ENCODE results near the gene SPCS1. TPM values are rescaled to one million over a fixed set of nuclear protein-coding genes. Genes with fewer than 3 reads are reported as not detected.

The SPCS1 gene
- total and polyA plus RNA-seq, 12 donors, result 42.2 to 409 (median 137) TPM

- Histone ChIP-seq H3K27me3 (no peaks in the 10 kb centered on the region), H3K4me3 (no peak overlapping the region), H3K36me3 (replicated peaks in 1 of 2) (peaks cover 0 to 57% of the 10 kb centered on the region in 2 donors), H3K9me3 (replicated peaks in 1 of 3) (peaks cover 0 to 5% (median 0%) of the 10 kb centered on the region in 3 donors), H3K27ac (no peak overlapping the region), H3K4me1 (replicated peaks in 1 of 2) (peaks cover 0 to 4% of the 10 kb centered on the region in 2 donors)
- 89 to 97% (median 94%) methylated on average over 3 of the region's 3 CpGs for WGBS, 4 donors
- intact Hi-C loops (cut with DNase I), result loop anchor here in 1 of 2 donors (10.0 kb wide), 1 partner anchor 323 kb away; no protein-coding TSS in a partner anchor
- TF ChIP-seq CTCF (IDR thresholded peaks at IDR 0.05) (no peak), POLR2A (IDR thresholded peaks at IDR 0.05) (no peak)
- DNase-seq, result no peak
Measured at GRCh38 chr3:52752045-52752660, 46.2 kb downstream of the SPCS1 start.

GRCh38 chr3:52754373-52754772 is 48.5 kb downstream of the SPCS1 start:
- Histone ChIP-seq H3K4me1 (replicated peaks in 1 of 2) (peaks cover 0 to 4% of the 10 kb centered on the region in 2 donors), H3K36me3 (replicated peaks in 1 of 2) (peaks cover 0 to 50% of the 10 kb centered on the region in 2 donors), H3K9me3 (replicated peaks in 1 of 3) (peaks cover 0 to 5% (median 0%) of the 10 kb centered on the region in 3 donors), H3K27ac (no peak overlapping the region), H3K27me3 (no peaks in the 10 kb centered on the region), H3K4me3 (no peak overlapping the region)
- TF ChIP-seq CTCF (IDR thresholded peaks at IDR 0.05), result no peak
- no peak for TF ChIP-seq POLR2A (IDR thresholded peaks at IDR 0.05)
- 95 to 98% (median 96%) methylated on average over 4 of the region's 4 CpGs for WGBS, 4 donors
- intact Hi-C loops (cut with DNase I), result loop anchor here in 1 of 2 donors (10.0 kb wide), 1 partner anchor 320 kb away; no protein-coding TSS in a partner anchor
- DNase-seq, result no peak

- intact Hi-C loops (cut with DNase I), result loop anchor here in 1 of 2 donors (10.0 kb wide), 1 partner anchor 319 kb away; no protein-coding TSS in a partner anchor
- peaks cover 0 to 48% of the 10 kb centered on the region in 2 donors for H3K36me3 ChIP-seq (replicated peaks in 1 of 2)
- TF ChIP-seq CTCF (IDR thresholded peaks at IDR 0.05) (no peak), POLR2A (IDR thresholded peaks at IDR 0.05) (no peak)
Measured at GRCh38 chr3:52756141-52756540, 50.2 kb downstream of the SPCS1 start.

More at GRCh38 chr3:52756141-52756540, 50.2 kb downstream of the SPCS1 start:
- H3K27ac ChIP-seq, result no peak overlapping the region
- H3K4me1 ChIP-seq (replicated peaks in 1 of 2), result peaks cover 0 to 4% of the 10 kb centered on the region in 2 donors
- H3K4me3 ChIP-seq, result no peak overlapping the region
- no peaks in the 10 kb centered on the region for H3K27me3 ChIP-seq
- WGBS, 4 donors, result 95 to 100% (median 96%) methylated on average over 1 of the region's 1 CpG
- no peak for DNase-seq
- peaks cover 0 to 5% (median 0%) of the 10 kb centered on the region in 3 donors for H3K9me3 ChIP-seq (replicated peaks in 1 of 3)

Small RNA genes within 50 kb of the gene (small RNA-seq; reads per million reads assigned to genes)
- gene AC006254.2, result 0 reads per million in 2 donors
- 9,403 to 10,205 reads per million in 2 donors for gene RF00569
- gene RF01183, result 0 reads per million in 2 donors
- 0 to 0.12 reads per million in 2 donors for gene SNORD19
- gene SNORD19B, result 0 reads per million in 2 donors
- 2,157 to 2,265 reads per million in 2 donors for gene SNORD69

Other genes with a start within 250 kb of the SPCS1 start
- gene STAB1, start 210.8 kb upstream of the SPCS1 start, total RNA-seq, result 100 to 1,000 TPM in 8 of 9 donors, 10 to 100 TPM in 1; 30.8 to 650 (median 452) TPM
- 1,000 to 10,000 TPM in 1 of 3 donors, 100 to 1,000 TPM in 1, 10 to 100 TPM in 1; 33.9 to 1,593 (median 996) TPM for gene STAB1, start 210.8 kb upstream of the SPCS1 start, polyA plus RNA-seq
- 100 to 1,000 TPM in 3 of 9 donors, 10 to 100 TPM in 6; 48.6 to 180 (median 71.3) TPM for gene NT5DC2, start 172.2 kb upstream of the SPCS1 start, total RNA-seq
- gene NT5DC2, start 172.2 kb upstream of the SPCS1 start, polyA plus RNA-seq, result 100 to 1,000 TPM in 2 of 3 donors, 10 to 100 TPM in 1; 91.9 to 384 (median 176) TPM
- 100 to 1,000 TPM in 1 of 9 donors, 10 to 100 TPM in 6, 1 to 10 TPM in 2; 1.1 to 114 (median 71.2) TPM for gene UQCC5, start 169.5 kb upstream of the SPCS1 start, total RNA-seq
- 100 to 1,000 TPM in 1 of 3 donors, 10 to 100 TPM in 2; 34.9 to 330 (median 99.9) TPM for gene UQCC5, start 169.5 kb upstream of the SPCS1 start, polyA plus RNA-seq
- gene PBRM1, start 20.2 kb upstream of the SPCS1 start, total RNA-seq, result 100 to 1,000 TPM in 1 of 9 donors, 10 to 100 TPM in 8; 32.9 to 108 (median 48.8) TPM
- 10 to 100 TPM in 2 of 3 donors, 1 to 10 TPM in 1; 4.2 to 23.4 (median 10.2) TPM for gene PBRM1, start 20.2 kb upstream of the SPCS1 start, polyA plus RNA-seq
- 10 to 100 TPM; 23.5 to 87.0 (median 54.2) TPM for gene GNL3, start 20.1 kb upstream of the SPCS1 start, total RNA-seq
- 100 to 1,000 TPM in 1 of 3 donors, 10 to 100 TPM in 2; 71.8 to 229 (median 95.2) TPM for gene GNL3, start 20.1 kb upstream of the SPCS1 start, polyA plus RNA-seq
- 100 to 1,000 TPM in 1 of 9 donors, 10 to 100 TPM in 8; 53.4 to 151 (median 65.5) TPM for gene GLT8D1, start 315 bp upstream of the SPCS1 start, total RNA-seq
- gene GLT8D1, start 315 bp upstream of the SPCS1 start, polyA plus RNA-seq, result 10 to 100 TPM; 49.1 to 98.9 (median 52.5) TPM
- 10 to 100 TPM; 21.3 to 43.9 (median 30.3) TPM for gene NEK4, start 64.8 kb downstream of the SPCS1 start, total RNA-seq
- gene NEK4, start 64.8 kb downstream of the SPCS1 start, polyA plus RNA-seq, result 10 to 100 TPM in 1 of 3 donors, 1 to 10 TPM in 2; 4.9 to 16.5 (median 8.0) TPM
- gene ITIH1, start 71.5 kb downstream of the SPCS1 start, total RNA-seq, result 1 to 10 TPM in 3 of 9 donors, under 1 TPM in 2, not detected in 4; 0.28 to 1.9 (median 1.3) TPM
- under 1 TPM; 0.34 to 0.60 (median 0.40) TPM for gene ITIH1, start 71.5 kb downstream of the SPCS1 start, polyA plus RNA-seq
- gene ITIH3, start 88.7 kb downstream of the SPCS1 start, total RNA-seq, result 10 to 100 TPM in 1 of 9 donors, 1 to 10 TPM in 7, under 1 TPM in 1; 0.18 to 31.7 (median 2.6) TPM
- 1 to 10 TPM in 2 of 3 donors, under 1 TPM in 1; 0.97 to 9.2 (median 4.6) TPM for gene ITIH3, start 88.7 kb downstream of the SPCS1 start, polyA plus RNA-seq
- gene ITIH4, start 124.6 kb downstream of the SPCS1 start, total RNA-seq, result 100 to 1,000 TPM in 2 of 9 donors, 10 to 100 TPM in 6, 1 to 10 TPM in 1; 6.4 to 221 (median 33.0) TPM
- gene ITIH4, start 124.6 kb downstream of the SPCS1 start, polyA plus RNA-seq, result 10 to 100 TPM; 10.6 to 71.6 (median 70.7) TPM
- gene MUSTN1, start 128.9 kb downstream of the SPCS1 start, total RNA-seq, result 1 to 10 TPM in 4 of 9 donors, under 1 TPM in 1, not detected in 4; 0.50 to 6.5 (median 1.8) TPM
- 100 to 1,000 TPM in 1 of 3 donors, 10 to 100 TPM in 1, 1 to 10 TPM in 1; 1.4 to 128 (median 79.3) TPM for gene MUSTN1, start 128.9 kb downstream of the SPCS1 start, polyA plus RNA-seq
- gene STIMATE, start 191.4 kb downstream of the SPCS1 start, total RNA-seq, result 10 to 100 TPM; 15.4 to 42.8 (median 21.4) TPM
- gene STIMATE, start 191.4 kb downstream of the SPCS1 start, polyA plus RNA-seq, result 10 to 100 TPM; 15.4 to 28.2 (median 25.7) TPM